ENCODE data around the gene MAP2.

The MAP2 gene

GRCh38 chr2:209624192-209624938 is 200.5 kb downstream of the MAP2 start:
- intact Hi-C loops (cut with micrococcal nuclease) = no loop called here
- Mint-ChIP-seq H3K4me1 (ENCODE audit: low read depth) (peaks cover 9% of the 10 kb centered on the region), H3K27ac (no peak overlapping the region), H3K27me3 (no peaks in the 10 kb centered on the region), H3K36me3 (ENCODE audit: low read depth) (no peaks in the 10 kb centered on the region), H3K4me3 (no peak overlapping the region), H3K9me3 (no peaks in the 10 kb centered on the region)

DNA sequence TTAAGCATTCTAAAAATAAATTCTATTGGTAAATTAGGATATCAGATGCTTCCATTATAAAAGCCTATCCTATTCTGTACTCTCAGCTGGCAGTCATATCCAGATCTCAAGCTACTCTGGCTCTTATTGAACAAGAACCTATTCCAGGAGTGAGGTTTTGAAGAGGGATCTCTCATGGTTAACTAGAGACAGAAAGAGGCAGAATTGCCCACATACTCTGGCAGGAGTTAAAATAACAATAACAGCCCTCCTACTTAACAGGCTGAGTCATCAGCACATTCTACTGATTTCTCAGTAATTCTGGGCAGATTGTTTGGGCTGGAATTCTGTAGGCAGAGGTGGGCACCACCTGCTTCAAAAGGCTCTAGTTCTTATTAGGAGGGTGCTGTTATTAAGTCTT is 205.8 kb downstream of the MAP2 start:
- intact Hi-C loops (cut with micrococcal nuclease) = no loop called here
- H3K27ac Mint-ChIP-seq = no peak overlapping the region
- H3K4me3 Mint-ChIP-seq = no peak overlapping the region
- no peaks in the 10 kb centered on the region for H3K36me3 Mint-ChIP-seq (ENCODE audit: low read depth)
- no peaks in the 10 kb centered on the region for H3K4me1 Mint-ChIP-seq (ENCODE audit: low read depth)
- H3K9me3 Mint-ChIP-seq = no peaks in the 10 kb centered on the region
- H3K27me3 Mint-ChIP-seq = no peaks in the 10 kb centered on the region

GRCh38 chr2:209633911-209634310 is 210.1 kb downstream of the MAP2 start:
- intact Hi-C loops (cut with micrococcal nuclease) = no loop called here

DNA sequence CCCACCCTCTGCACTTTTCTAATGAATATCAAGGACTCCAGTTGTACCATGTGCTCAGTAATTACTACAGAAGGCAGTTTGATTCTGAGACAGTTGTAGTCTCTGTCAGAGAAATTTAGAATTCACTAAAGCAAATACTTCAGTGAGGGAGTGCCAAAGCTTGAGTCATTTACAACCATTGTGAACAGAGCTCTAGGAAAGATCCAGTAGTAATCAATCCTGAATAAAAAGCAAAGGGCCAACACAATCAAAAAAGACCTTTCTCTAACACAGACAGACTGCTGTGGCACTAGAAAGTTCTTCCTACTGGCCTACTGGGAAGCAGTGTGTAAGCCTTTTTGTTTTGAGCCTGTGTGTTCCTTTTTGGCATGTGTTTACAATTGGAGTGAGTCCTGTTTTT is 212.2 kb downstream of the MAP2 start:
- H3K9me3 Mint-ChIP-seq = no peaks in the 10 kb centered on the region
- no peaks in the 10 kb centered on the region for H3K36me3 Mint-ChIP-seq (ENCODE audit: low read depth)
- H3K4me1 Mint-ChIP-seq (ENCODE audit: low read depth) = no peaks in the 10 kb centered on the region
- H3K4me3 Mint-ChIP-seq = no peak overlapping the region
- intact Hi-C loops (cut with micrococcal nuclease) = no loop called here
- no peak overlapping the region for H3K27ac Mint-ChIP-seq
- H3K27me3 Mint-ChIP-seq = no peaks in the 10 kb centered on the region

More at GRCh38 chr2:209633911-209634310, 210.1 kb downstream of the MAP2 start:
- H3K9me3 Mint-ChIP-seq = no peaks in the 10 kb centered on the region
- H3K4me3 Mint-ChIP-seq = no peak overlapping the region
- no peak overlapping the region for H3K27ac Mint-ChIP-seq
- no peaks in the 10 kb centered on the region for H3K4me1 Mint-ChIP-seq (ENCODE audit: low read depth)
- no peaks in the 10 kb centered on the region for H3K27me3 Mint-ChIP-seq
- no peaks in the 10 kb centered on the region for H3K36me3 Mint-ChIP-seq (ENCODE audit: low read depth)

DNA sequence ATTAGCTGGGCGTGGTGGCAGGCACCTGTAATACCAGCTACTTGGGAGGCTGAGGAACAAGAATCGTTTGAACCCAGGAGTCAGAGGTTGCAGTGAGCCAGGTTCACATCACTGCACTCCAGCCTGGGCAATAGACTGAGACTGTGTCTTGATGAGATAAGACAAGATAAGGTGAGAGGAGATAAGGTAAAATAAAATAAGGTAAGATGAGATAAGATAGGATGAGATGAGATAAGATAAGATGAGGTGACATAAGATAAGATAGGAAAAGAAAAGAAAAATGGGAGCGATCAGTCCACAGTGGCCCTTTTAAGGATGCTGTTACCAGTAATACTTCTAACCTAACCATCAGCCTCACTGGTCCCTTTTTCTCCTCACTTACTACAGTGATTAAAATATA is 213.4 kb downstream of the MAP2 start:
- no peaks in the 10 kb centered on the region for H3K27me3 Mint-ChIP-seq
- no peaks in the 10 kb centered on the region for H3K4me1 Mint-ChIP-seq (ENCODE audit: low read depth)

DNA sequence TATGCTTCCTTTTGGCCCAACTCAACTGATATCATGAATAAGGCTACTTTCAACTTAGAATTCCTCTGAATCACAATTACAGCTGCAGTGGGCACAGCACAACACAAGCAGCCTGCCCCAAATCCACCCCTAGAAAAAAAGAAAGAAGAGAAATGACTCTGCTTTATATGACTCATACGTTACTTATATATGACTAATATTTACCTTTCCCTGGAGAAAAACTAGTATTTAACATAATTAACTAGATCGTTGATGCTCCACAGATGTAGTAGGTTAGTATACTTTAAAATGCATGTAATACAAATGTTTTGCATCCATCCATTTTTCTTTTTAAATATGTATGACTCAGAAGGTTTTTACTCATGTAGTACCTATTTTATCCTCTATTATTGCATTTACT is 214.5 kb downstream of the MAP2 start:
- no peaks in the 10 kb centered on the region for H3K9me3 Mint-ChIP-seq
- no peak overlapping the region for H3K27ac Mint-ChIP-seq
- H3K4me3 Mint-ChIP-seq = no peak overlapping the region
- H3K4me1 Mint-ChIP-seq (ENCODE audit: low read depth) = no peaks in the 10 kb centered on the region
- no peaks in the 10 kb centered on the region for H3K27me3 Mint-ChIP-seq
- intact Hi-C loops (cut with micrococcal nuclease) = no loop called here
- H3K36me3 Mint-ChIP-seq (ENCODE audit: low read depth) = no peaks in the 10 kb centered on the region

More for the DNA sequence above, 213.4 kb downstream of the MAP2 start:
- no peaks in the 10 kb centered on the region for H3K36me3 Mint-ChIP-seq (ENCODE audit: low read depth)
- intact Hi-C loops (cut with micrococcal nuclease) = no loop called here
- no peaks in the 10 kb centered on the region for H3K9me3 Mint-ChIP-seq
- no peak overlapping the region for H3K27ac Mint-ChIP-seq
- no peak overlapping the region for H3K4me3 Mint-ChIP-seq

DNA sequence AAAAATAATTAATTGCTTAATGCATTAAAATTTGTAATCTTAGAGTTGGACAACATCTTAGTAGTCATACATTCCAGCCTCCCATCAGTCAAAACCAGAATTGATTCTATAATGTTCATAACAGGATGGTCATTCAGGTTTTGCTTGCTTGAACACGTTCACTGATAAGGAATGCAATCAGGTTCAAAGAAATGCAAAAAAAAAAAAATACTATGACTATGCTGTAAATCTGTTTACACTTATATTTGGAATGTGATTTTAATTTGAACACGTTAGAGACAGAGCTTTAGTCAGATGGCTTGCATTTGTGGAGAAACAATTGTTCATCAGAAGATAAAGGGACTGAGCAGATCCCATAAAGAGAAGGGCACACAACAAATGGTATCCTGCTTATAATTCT is 216.5 kb downstream of the MAP2 start:
- intact Hi-C loops (cut with micrococcal nuclease) = no loop called here
- Mint-ChIP-seq H3K4me1 (ENCODE audit: low read depth) (no peaks in the 10 kb centered on the region), H3K4me3 (no peak overlapping the region), H3K27ac (no peak overlapping the region), H3K36me3 (ENCODE audit: low read depth) (no peaks in the 10 kb centered on the region), H3K27me3 (no peaks in the 10 kb centered on the region), H3K9me3 (no peaks in the 10 kb centered on the region)

GRCh38 chr2:209642146-209642820 is 218.4 kb downstream of the MAP2 start:
- Mint-ChIP-seq H3K27me3 (no peaks in the 10 kb centered on the region), H3K4me1 (ENCODE audit: low read depth) (no peaks in the 10 kb centered on the region), H3K36me3 (ENCODE audit: low read depth) (no peaks in the 10 kb centered on the region), H3K4me3 (no peak overlapping the region), H3K9me3 (no peaks in the 10 kb centered on the region), H3K27ac (no peak overlapping the region)
- intact Hi-C loops (cut with micrococcal nuclease) = no loop called here

DNA sequence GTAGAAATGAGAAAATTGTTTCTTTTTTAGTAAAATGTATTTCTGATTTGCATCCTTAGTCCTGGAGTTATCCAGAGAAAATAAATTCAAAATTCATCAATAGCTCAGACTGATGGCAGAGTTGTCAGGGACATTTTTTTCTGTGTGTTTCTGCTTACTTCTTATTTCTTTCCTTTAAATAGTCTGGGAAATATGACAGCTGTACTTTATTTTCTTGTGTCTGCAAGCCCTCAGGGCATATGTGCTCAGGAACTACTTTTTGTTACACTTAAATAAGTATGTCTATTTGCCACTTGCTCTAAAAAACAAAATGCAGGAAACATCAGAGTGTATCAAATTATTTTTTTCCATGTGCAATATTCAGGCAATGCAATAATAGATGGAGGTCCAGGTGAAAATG is 221.0 kb downstream of the MAP2 start:
- H3K4me3 Mint-ChIP-seq = no peak overlapping the region
- H3K9me3 Mint-ChIP-seq = no peaks in the 10 kb centered on the region
- H3K27me3 Mint-ChIP-seq = no peaks in the 10 kb centered on the region
- H3K4me1 Mint-ChIP-seq (ENCODE audit: low read depth) = no peaks in the 10 kb centered on the region
- H3K36me3 Mint-ChIP-seq (ENCODE audit: low read depth) = no peaks in the 10 kb centered on the region
- intact Hi-C loops (cut with micrococcal nuclease) = no loop called here
- no peak overlapping the region for H3K27ac Mint-ChIP-seq

GRCh38 chr2:209648714-209649113 is 224.9 kb downstream of the MAP2 start:
- Mint-ChIP-seq H3K9me3 (no peaks in the 10 kb centered on the region), H3K27me3 (no peaks in the 10 kb centered on the region), H3K4me1 (ENCODE audit: low read depth) (no peaks in the 10 kb centered on the region), H3K36me3 (ENCODE audit: low read depth) (no peaks in the 10 kb centered on the region), H3K4me3 (no peak overlapping the region), H3K27ac (no peak overlapping the region)
- intact Hi-C loops (cut with micrococcal nuclease) = no loop called here

GRCh38 chr2:209653134-209653533 is 229.3 kb downstream of the MAP2 start:
- no peaks in the 10 kb centered on the region for H3K36me3 Mint-ChIP-seq (ENCODE audit: low read depth)
- no peaks in the 10 kb centered on the region for H3K9me3 Mint-ChIP-seq
- H3K4me3 Mint-ChIP-seq = no peak overlapping the region
- intact Hi-C loops (cut with micrococcal nuclease) = no loop called here
- no peaks in the 10 kb centered on the region for H3K4me1 Mint-ChIP-seq (ENCODE audit: low read depth)
- no peak overlapping the region for H3K27ac Mint-ChIP-seq
- H3K27me3 Mint-ChIP-seq = no peaks in the 10 kb centered on the region

DNA sequence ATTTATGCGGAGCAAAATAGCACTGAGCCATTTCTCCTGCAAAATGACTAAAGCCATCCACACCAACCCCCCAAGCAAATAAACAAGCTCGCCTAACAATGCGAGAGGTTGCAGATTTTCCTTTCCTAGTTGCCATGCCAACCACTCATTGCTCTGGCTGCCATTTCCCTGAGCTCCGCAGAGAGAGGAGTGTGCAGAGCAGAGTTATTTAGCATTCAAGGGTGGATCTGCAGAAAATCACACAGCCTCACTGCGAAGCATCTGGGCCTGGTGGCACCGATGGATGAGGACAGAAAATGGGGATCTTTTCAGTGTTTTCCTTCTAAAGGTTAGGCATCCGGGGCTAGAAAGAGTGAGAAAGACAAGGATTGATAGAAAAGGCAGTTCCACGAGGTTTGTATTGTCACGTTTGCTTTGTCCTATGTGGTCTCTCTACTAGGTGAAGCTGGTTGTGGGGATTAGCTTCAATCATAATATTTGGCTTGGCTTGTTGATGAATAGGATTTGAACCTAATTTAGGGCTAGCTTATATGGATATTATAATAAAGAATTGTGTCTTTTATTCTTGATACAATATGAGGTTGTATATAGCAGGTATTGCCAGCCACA is 237.5 kb downstream of the MAP2 start:
- Mint-ChIP-seq H3K27ac (no peak overlapping the region), H3K36me3 (ENCODE audit: low read depth) (no peaks in the 10 kb centered on the region), H3K4me3 (no peak overlapping the region), H3K4me1 (ENCODE audit: low read depth) (no peaks in the 10 kb centered on the region), H3K9me3 (no peaks in the 10 kb centered on the region), H3K27me3 (no peaks in the 10 kb centered on the region)
- intact Hi-C loops (cut with micrococcal nuclease) = no loop called here

- intact Hi-C loops (cut with micrococcal nuclease) = no loop called here
- H3K27ac Mint-ChIP-seq = no peak overlapping the region
Measured at GRCh38 chr2:209662021-209662420, 238.2 kb downstream of the MAP2 start.

DNA sequence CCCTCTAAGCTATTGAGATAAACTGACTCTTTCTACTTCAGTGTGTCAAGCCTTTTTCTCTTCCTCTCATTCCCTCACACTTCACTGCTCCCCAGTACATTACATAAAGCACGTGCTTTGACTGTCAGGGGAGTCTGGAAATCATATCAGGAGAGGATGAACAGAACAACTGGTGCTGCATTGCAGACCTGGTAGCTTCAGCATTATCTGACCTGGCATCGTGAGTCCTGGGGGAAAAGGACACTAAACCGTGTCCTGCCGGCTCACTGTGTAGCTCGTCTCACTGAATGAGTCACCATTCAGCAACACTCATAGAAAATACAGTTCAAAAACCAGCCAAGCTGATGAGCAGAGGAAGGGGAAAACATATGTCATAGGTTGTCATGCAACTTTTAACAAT is 239.3 kb downstream of the MAP2 start:
- Mint-ChIP-seq H3K4me3 (no peak overlapping the region), H3K36me3 (ENCODE audit: low read depth) (no peaks in the 10 kb centered on the region), H3K9me3 (no peaks in the 10 kb centered on the region), H3K4me1 (ENCODE audit: low read depth) (no peaks in the 10 kb centered on the region), H3K27me3 (no peaks in the 10 kb centered on the region), H3K27ac (no peak overlapping the region)
- intact Hi-C loops (cut with micrococcal nuclease) = no loop called here

More at GRCh38 chr2:209662021-209662420, 238.2 kb downstream of the MAP2 start:
- Mint-ChIP-seq H3K27me3 (no peaks in the 10 kb centered on the region), H3K4me3 (no peak overlapping the region), H3K36me3 (ENCODE audit: low read depth) (no peaks in the 10 kb centered on the region), H3K4me1 (ENCODE audit: low read depth) (no peaks in the 10 kb centered on the region), H3K9me3 (no peaks in the 10 kb centered on the region)

Data from dendritic cell treated with granulocyte-macrophage colony-stimulating factor and Interleukin-4, amounts not matched to agents 40 ng/mL and 50 ng/mL, for 4 days (primary cell).